Left lobe of liver (tissue), 2 donors: Measurements from ENCODE around the gene PLEKHG4B. TPM values are rescaled to one million over a fixed set of nuclear protein-coding genes. Genes with fewer than 3 reads are reported as not detected.

Experiments
- ATAC-seq: fragments of 200-7000 bp; cut with Tn5 transposase; one replicate; pipeline ENCODE4 v1.9.1; 2020; ENCODE audit warnings: mild to moderate bottlenecking, moderate library complexity
- DNase-seq: peaks from one replicate; pipeline ENCODE4 v3.0.0-alpha.2; 2020; ENCODE audit warnings: low spot score
- total RNA-seq: library from RNA; stranded (reverse); gene quantifications from one replicate; pipeline ENCODE4 v1.2.1, GENCODE V29; 2021
- donor health status: DM: no; HTN: no; CAD: no; lungs with moderate emphysema.
- donor health status: DM: no; HTN: yes; CAD: no.

PLEKHG4B gene
- total RNA-seq, 1 donor from 2014 or later = 0.25 TPM

DNA sequence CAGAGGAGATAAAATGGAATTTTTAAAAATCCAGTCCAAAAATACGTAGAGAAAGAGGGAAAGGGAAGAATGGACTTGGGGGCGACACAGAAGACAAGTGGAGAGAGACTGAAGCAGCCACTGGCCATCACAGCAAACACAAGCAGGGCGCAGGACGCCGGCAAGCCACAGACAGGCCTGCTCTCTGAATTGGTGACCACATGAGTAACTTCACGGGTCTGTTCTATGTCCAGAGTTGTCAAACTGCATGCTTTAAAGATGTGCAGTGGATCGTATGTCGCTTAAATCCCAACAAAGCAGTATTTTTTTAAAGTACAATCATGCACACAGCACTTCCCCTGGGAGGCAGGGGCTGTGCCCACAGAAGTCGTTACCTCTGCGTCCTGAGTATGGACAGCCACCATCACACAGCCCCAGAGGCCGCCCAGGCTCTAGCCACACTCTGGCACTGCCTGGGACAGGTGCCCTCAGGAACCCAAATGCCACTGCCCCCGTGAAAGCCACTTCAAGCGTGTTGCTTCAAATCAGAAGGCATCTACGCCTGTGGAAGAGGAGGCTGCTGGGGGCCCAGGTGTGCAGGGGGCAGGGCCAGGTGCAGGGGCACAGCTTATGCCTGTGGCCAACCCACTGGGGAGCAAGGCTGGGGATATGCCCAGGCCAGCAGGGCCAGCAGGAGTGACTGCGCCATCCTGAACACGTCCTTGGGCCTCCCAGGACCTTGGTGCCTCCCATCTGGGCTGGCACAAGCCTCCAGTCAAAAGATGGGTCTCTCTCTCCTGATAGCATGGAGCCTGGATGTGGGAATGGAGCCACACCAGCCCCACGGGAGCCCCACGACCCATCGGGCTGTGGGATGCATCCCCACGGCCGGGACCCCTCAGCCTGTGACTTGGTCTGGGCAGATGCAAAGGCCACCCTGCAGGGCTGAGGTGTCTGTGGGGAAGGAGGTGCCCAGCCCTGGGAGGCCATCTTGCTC lies 93.4 kb downstream of the PLEKHG4B start:
- DNase-seq = no peak
- ATAC-seq = no peak

DNA sequence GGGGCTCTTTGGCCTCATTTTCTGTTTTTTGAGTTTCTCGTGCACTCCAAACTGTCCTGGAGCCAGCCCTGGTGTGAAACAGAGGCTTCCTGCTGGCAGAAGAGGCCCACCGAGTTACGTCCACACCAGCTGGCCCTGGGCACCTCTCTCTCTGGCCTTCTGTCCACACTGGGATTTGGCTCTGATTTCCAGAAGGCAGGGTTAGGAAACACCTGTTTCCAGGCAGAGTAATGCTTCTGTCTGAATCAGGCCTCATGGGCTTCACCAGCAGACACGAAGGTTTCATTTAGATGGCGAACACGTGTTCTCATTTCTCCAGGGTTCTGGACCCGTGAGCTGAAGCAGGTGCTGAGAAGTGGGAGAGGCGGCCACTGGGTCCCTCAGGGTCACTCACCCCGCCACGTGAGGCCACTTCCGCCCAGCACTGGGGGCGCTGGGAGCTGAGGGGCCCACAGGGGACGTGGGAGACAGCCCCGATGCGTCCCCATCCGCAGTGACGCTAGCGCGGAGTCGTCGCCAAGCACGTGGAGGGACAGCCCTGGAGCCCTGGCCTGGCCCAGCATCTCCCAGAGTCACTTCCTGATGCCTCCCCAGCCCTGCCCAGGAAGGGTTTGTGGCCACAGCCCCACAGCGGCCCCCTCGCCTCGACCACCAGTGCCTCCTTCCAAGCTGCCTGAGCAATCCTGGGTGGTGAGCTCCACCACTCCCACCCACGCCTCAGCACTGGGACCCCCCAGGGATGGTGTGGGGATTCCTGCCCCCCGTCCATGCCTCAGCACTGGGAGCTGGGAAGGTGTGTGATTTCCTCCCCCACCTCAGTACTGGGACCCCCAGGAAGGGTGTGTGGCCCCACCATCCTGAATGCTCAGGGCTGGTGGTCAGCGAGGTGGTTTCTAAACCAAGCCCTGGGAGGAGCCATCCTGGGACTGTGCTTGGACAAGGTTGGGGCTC lies 94.4 kb downstream of the PLEKHG4B start:
- no peak for DNase-seq
- ATAC-seq = no peak

DNA sequence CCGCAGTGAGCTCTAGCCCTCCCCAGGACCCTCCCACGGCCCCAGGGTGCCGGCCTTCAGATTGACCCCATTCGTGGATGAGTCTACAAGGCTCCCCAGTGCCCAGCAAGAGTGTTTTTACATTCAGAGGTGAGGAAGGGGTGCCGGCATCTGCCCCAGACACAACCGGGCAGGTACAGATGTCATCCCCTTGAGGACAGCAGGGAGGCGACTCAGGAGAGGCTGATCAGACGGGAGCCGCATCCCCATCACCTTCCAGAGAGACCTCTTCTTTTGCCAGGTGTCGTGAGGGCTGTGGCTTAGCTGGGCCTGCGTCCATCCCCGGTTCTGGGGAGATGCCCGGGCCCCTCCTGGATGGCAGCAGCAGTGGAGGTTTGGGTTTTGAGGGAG lies 95.1 kb downstream of the PLEKHG4B start:
- DNase-seq (no peak), ATAC-seq (no peak)

DNA sequence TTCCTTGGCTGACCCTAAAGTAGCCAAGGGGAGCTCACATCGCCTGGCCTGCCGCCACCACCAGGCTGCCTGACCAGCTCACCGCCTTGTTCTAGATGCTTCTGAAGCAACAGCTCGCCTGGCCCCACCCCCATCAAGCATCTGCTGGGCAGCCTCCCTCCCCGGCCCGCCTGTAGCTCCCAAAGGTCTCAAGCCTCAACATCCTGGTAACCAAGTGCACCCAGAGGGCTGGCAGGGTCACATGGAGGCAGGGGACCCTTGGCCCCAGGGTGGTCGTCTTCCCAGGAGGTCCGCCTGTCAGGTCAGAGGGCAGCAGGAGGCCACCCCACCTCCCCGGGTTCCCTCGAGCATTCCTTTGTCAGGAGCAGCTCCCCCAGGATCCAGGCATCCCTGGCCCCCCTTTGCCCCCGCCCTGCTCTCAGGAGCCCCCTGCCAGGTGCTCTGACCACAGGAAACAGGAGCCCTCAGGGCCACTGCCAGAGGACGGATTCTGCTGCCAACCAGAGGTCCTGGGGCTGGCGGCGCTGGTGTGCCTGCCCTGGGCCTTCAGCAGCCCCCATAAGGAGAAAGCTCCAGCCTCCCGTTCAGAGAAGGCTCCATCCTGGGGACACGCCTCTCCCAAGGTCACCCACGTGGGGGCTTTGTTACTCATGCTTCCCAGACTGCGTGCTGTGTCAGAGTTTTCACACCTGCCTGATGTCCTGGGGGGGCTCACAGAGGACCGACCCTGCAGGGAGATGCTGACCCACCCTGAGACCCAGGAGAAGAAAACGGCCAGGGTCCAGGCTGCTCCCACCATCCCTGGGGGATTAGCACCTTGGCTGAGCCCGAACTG lies 95.9 kb downstream of the PLEKHG4B start:
- no peak for ATAC-seq
- DNase-seq = no peak

DNA sequence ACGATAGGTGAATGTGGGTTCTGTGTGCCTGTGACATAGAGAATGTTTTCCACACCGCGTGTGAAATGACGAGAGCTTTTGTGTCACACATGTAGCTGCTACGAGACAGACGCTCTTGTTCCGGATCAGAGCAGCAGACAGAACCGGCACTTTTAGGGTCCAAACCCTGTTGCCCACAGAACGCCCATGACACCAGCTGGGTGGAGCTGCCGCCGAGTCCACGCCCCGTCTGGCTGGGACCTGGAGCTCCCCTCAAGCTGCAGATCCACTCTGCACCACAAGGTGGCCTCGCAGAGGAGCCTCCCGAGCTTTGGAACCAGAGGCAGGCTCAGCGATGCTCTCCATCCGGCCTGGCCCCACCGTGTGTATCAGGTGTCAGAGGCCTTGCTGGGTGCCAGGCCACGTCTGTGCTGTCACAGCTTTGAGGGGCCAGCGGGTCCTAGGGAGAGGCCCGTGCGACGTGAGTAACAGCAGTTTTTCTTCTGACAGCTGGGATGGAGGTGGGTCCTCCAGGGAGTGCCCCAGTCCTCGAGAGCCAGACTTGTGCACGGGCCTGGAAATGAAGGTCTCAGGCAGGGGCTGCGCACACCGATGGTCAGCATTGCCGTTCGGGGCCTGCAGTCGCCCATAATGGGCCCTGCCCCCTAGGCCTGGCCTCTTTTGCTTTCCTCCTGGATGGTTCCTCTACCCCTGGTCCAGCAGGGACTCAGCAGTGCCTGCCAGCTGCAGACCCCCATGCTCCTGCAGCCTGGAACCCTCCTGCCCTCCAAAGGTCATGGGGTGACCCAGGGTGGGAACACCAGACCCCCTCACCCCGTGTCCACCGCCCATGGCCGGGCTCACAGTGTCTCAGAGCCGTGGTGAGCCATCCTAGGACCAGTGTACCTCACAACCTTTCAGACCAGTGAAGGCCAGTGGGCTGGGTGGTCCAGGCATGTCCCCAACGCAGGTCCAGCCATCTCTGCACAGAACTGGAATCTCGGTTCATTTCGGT lies 96.8 kb downstream of the PLEKHG4B start:
- ATAC-seq (peak; percentile 80), DNase-seq (peak; percentile 85)

DNA sequence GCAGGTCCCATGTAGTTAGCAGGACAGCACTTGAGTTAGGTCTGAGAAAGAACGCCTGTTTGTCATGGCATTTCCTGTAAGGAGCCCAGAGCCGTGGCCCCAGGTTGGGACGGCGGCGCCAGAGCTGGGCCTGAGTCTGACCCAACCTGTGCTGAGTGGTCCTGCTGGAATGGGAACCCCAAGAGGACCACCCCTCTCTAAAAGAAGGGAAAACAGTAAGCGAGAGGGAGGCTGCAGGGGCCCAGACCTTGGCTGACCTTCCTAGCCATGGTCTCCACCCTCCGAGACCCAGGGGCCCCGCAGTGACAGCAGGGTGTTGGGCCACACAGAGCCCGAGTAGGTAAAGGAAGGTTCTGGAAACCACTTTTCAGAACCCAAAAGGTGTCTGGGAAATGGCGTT lies 97.5 kb downstream of the PLEKHG4B start:
- DNase-seq (no peak), ATAC-seq (no peak)

DNA sequence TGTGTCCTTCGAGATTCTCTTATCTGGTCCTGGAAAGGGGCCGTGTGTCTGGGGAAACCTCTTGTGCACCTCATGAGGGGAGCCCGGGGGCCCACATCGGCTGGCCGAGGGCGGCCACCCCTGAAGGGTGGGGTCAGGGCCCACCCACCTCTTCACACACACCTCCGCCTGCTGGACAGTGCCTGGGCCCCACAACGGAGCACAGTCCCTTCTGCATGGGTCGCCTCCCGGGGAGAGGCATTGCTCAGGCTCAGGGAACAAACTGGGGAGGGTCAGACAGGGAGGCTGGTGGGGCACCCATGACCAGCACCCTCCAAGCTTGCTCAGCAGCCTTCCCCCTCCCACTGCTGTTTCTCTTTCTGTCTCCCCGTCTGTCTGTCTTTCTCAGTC lies 98.0 kb downstream of the PLEKHG4B start:
- DNase-seq = no peak
- no peak for ATAC-seq

DNA sequence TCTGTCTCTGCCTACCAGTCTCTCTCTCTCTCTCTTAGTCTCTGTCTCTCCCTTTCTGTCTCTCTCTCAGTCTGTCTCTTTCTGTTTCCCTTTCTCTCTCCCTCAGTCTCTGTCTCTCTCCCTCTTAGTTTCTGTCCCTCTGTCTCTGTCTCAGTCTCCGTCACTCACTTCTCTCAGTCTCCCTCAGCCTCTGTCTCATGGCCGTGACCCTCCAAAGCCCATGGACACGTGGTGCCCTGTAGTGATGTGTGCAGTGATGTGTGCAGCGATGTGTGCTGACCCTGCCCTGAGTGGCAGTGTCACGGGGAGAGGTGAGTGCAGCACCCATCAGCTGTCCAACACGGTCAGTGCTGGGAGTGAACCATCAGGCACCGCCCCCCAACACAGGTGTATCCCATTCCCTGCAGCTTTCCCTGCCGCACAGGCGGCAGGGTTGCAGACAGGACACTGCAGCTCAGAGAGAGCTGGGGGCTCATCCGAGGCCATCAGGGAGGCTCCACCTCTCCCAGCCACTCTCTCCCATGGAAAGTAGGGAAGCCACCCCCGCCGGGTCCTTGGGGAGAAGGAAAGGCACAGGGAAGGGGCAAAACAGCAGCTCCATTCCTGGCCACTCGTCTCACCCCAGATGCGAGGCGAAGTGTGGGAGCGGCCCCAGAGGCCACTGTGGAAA lies 98.5 kb downstream of the PLEKHG4B start:
- peak; percentile 1 for ATAC-seq
- no peak for DNase-seq

DNA sequence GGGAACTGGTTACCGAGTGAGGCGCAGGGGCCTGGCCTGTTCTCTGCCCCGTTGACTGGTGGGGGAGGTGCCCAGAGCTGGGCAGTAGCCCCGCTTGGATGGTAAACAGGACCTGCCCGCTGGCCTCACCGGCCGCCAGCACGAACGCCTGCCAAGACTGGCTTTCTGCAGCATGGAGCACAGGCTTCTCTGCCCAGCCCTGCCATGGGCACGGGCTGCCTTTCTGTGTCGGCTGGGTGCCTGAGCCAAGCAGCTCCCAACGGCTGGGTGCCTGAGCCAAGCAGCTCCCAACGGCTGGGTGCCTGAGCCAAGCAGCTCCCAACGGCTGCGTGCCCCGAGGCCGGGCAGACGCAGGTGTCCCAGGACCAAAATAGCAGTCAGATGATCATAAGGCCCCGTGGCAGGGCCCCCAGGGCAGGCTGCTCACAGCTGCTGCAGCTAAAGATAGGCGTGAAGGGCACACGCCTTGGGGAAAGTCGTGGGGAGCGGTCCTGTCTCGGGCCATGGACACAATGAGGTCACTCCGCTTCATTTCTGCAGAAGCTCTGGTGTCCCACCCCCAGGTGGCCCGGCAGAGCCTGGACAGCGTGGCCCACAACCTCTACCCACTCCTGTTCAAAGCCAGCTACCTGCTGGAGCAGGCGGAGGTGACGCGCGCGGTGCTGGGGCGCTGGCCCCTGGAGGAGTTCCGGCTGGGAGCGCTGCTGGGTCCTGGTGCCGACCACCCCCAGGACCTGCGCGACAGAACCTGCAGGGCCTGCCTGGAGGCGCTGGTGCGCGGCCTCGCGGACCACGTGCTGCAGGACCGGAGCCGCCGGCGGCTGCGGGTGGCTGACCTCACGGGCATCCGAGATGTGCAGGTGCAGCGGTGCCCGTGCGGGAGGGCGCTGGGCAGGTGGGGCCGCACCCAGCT lies 99.3 kb downstream of the PLEKHG4B start, which contains the start of gene LRRC14B:
LRRC14B (plus strand) TSS at position 460 of the 913 bp plus-strand sequence; CDS start at position 504, 44 bp downstream.
- ATAC-seq (peak; percentile 88), DNase-seq (peak; percentile 95)

DNA sequence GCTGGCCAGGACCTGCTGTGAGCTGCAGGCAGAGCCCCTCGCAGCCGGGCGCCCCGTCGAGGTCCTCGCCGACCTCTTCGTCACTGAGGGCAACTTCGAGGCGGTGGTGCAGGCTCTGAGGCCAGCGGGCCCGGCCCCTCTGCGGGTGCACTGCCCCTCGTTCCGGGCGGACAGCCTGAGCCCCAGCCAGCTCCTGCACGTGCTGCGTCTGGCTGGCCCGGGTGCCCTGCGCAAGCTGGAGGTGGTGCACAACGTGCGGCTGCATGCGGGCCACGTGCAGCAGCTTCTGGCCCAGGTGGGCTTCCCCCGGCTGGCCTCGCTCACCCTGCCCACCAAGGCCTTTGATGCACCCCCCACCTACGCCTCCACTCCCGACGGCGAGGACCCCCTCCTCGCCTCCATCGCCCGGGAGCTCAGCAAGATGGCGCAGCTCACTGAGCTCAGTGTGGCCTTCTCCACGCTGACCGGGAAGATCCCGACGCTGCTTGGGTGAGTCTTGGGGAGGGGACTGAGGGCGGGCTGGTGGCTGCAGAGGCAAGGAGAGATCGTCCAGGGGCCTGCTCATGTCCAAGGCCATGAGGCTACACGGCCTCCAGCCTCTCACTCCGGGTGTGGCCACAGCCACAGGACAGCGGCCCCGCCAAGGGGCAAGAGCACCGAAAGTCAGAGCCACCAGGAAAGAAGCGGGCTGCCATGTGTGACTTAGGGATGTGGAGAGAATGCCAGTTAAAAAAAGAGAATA lies 100.2 kb downstream of the PLEKHG4B start:
- DNase-seq (no peak), ATAC-seq (no peak)

DNA sequence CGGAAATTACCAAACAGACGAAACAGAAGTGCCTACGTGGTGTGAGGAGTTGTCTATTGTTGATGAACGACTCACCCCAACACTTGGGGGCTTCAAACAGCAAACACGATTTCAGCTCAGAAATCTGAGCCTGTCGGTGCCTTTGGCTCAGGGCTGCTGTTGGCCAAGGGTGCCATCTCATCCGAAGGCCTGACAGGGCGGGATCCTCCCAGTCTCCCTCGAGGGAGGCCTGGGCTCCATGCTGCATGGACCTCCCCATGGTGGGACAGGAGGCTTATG lies 100.7 kb downstream of the PLEKHG4B start:
- ATAC-seq (no peak), DNase-seq (no peak)

DNA sequence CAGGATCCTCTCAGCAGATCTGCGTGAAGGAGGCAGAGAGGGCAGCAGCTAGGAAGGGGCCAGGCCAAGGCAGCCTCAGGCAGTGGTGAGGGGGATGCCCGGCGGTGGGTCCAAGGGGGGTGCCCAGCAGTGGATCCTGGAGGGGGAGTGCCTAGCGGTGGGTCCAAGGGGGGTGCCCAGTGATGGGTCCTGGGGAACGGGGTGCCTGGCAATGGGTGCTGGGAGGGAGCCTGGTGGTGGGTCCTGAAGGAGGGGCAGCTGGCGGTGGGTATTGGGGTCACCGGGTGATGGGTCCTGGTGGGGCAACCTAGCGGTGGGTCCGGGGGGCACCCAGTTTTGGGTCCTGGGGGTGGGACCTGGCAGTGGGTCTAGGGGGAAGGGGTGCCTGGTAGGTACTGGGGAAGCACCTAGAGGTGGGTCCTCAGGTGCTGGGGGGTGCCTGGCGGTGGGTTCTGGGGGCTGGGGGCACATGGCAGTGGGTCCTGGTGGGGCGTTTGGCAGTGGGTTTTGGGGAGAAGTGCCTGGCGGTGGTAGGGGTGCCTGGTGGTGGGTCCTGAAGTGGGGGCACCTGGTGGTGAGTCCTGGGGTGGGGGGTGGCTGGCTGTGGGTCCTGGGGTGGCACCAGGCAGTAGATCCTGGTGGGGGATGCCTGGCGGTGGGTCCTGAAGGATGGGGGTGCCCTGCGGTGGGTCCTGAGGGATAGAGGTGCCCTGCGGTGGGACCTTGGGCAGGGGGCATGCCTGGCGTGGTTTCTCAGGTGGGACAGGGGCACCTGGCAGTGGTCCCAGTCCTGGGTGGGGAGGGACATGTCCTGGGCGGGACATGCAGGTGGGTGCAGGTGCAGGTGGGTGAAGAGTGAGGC lies 101.2 kb downstream of the PLEKHG4B start:
- ATAC-seq (no peak), DNase-seq (no peak)

DNA sequence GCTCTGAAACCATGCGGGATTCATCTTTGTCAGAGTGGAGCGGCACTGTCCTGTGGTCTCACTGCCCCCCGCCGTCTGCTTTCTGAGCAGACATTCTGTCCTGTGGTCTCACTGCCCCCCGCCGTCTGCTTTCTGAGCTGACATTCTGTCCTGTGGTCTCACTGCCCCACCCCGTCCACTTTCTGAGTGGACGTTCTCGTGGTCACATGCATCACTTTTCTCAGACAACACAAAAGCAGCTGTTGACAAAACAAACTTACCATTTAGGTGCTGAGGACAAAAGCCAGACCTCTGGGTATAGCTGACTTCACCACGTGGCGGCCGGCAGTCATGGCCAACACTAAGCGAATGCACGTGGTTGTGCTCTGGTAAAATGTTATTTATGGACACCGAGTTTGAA lies 102.1 kb downstream of the PLEKHG4B start:
- DNase-seq (no peak), ATAC-seq (no peak)

DNA sequence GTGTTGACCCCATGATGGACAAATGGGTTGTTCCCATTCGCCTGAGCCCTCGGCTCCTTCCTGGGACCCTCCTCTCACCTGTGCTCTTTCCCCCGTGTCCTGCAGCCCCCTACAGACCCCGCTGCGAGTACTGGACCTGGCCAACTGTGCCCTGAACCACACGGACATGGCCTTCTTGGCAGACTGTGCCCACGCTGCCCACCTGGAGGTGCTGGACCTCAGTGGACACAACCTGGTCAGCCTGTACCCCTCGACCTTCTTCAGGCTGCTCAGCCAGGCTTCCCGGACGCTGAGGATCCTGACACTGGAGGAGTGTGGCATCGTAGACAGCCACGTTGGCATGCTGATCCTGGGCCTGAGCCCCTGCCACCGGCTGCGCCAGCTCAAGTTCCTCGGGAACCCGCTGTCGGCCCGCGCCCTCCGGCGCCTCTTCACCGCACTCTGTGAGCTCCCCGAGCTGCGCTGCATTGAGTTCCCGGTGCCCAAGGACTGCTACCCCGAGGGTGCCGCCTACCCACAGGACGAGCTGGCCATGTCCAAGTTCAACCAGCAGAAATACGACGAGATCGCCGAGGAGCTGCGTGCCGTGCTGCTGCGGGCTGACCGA lies 102.7 kb downstream of the PLEKHG4B start:
- DNase-seq = no peak
- ATAC-seq = no peak

DNA sequence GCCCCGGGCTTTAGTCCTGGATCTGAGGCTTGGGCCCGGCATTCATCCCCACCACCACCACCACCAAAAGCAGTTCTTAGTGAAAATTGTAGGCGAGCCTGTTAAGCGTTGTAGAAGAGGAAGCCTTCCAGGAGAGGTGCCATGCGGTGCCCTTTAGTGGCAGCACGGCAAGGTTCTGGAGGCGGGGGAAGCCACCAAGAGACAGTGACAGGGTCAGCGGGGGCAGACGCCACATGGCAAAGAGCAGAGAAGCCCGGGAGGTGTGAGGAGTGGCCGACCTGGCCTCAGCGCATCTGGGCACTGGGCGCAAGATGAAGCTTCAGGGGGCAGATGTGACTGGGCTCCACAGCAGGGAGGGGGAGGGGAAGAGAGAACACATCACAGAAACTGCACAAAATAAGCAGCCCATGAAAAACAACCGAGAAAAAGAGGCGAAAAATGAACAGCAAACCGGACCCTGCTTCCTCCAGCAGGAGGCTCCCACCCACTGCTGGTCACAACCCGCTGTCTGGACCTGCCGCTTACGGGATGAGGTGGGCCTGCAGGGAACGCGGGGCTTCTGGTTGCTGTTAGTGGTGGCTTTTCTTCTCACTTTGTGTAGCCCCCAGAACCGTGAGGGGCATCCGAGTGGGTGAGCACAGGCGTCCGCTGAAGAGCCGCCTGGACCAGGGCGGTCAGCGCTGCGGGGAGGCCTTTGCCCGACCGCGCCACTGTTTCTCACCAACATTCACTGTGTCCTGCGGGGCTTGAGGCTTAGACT lies 103.6 kb downstream of the PLEKHG4B start:
- DNase-seq (no peak), ATAC-seq (no peak)
